Activated T-cell treated with anti-CD3 and anti-CD28 coated beads, Interleukin-2, amount 50 U/mL, for 24 hours (primary cell): Measurements from ENCODE around the gene SLC22A23.
A peak's percentile ranks its signal among the peaks of the same experiment; 100 is the strongest.

Experiments
- DNase-seq: peaks from one replicate; pipeline ENCODE4 v3.0.0-alpha.2; 2020
- H3K27ac Mint-ChIP-seq: 2 replicates; pipeline ENCODE4 v1.8.0; 2020; ENCODE audit warnings: mild to moderate bottlenecking, mixed read lengths
- H3K27me3 Mint-ChIP-seq: 2 replicates; pipeline ENCODE4 v1.8.0; 2020; ENCODE audit warnings: mixed read lengths
- H3K36me3 Mint-ChIP-seq: 2 replicates; pipeline ENCODE4 v1.8.0; 2020; ENCODE audit warnings: low read depth, mixed read lengths
- H3K4me1 Mint-ChIP-seq: 2 replicates; pipeline ENCODE4 v1.8.0; 2020; ENCODE audit warnings: low read depth, mixed read lengths
- H3K4me3 Mint-ChIP-seq: 2 replicates; pipeline ENCODE4 v1.8.0; 2020; ENCODE audit warnings: mild to moderate bottlenecking, moderate library complexity, mixed read lengths
- H3K9me3 Mint-ChIP-seq: 2 replicates; pipeline ENCODE4 v1.8.0; 2020; ENCODE audit warnings: mixed read lengths

The SLC22A23 gene

GRCh38 chr6:3456395-3456897, 404 bp downstream of the SLC22A23 start:
- Mint-ChIP-seq H3K4me3 (no peak overlapping the region), H3K9me3 (no peaks in the 10 kb centered on the region), H3K36me3 (no peaks in the 10 kb centered on the region), H3K4me1 (peaks cover 5% of the 10 kb centered on the region), H3K27me3 (peaks cover 33% of the 10 kb centered on the region), H3K27ac (no peak overlapping the region)
- no peak for DNase-seq

- H3K27ac Mint-ChIP-seq: no peak overlapping the region
- H3K4me3 Mint-ChIP-seq: no peak overlapping the region
- peaks cover 6% of the 10 kb centered on the region for H3K4me1 Mint-ChIP-seq
- H3K9me3 Mint-ChIP-seq: no peaks in the 10 kb centered on the region
- H3K27me3 Mint-ChIP-seq: peaks cover 35% of the 10 kb centered on the region
- no peaks in the 10 kb centered on the region for H3K36me3 Mint-ChIP-seq
- DNase-seq: peak; percentile 45
Measured at GRCh38 chr6:3455569-3456394, 1.1 kb downstream of the SLC22A23 start.

- H3K27ac Mint-ChIP-seq: no peak overlapping the region
- H3K36me3 Mint-ChIP-seq: no peaks in the 10 kb centered on the region
- H3K27me3 Mint-ChIP-seq: peaks cover 35% of the 10 kb centered on the region
- H3K9me3 Mint-ChIP-seq: no peaks in the 10 kb centered on the region
- no peak overlapping the region for H3K4me3 Mint-ChIP-seq
- peaks cover 6% of the 10 kb centered on the region for H3K4me1 Mint-ChIP-seq
- peak; percentile 50 for DNase-seq
Measured at GRCh38 chr6:3455147-3455568, 1.7 kb downstream of the SLC22A23 start.

GRCh38 chr6:3454273-3455010, 2.4 kb downstream of the SLC22A23 start:
- Mint-ChIP-seq H3K36me3 (no peaks in the 10 kb centered on the region), H3K27ac (no peak overlapping the region), H3K4me1 (peaks cover 11% of the 10 kb centered on the region), H3K9me3 (no peaks in the 10 kb centered on the region), H3K27me3 (peaks cover 31% of the 10 kb centered on the region), H3K4me3 (no peak overlapping the region)
- no peak for DNase-seq

- DNase-seq: no peak
- Mint-ChIP-seq H3K4me1 (peaks cover 19% of the 10 kb centered on the region), H3K27ac (no peak overlapping the region)
Measured at GRCh38 chr6:3453413-3454272, 3.2 kb downstream of the SLC22A23 start.

GRCh38 chr6:3451498-3451897, 5.4 kb downstream of the SLC22A23 start:
- H3K4me1 Mint-ChIP-seq: peaks cover 18% of the 10 kb centered on the region
- H3K36me3 Mint-ChIP-seq: no peaks in the 10 kb centered on the region
- peaks cover 10% of the 10 kb centered on the region for H3K27me3 Mint-ChIP-seq
- H3K9me3 Mint-ChIP-seq: no peaks in the 10 kb centered on the region
- H3K4me3 Mint-ChIP-seq: no peak overlapping the region
- H3K27ac Mint-ChIP-seq: no peak overlapping the region
- no peak for DNase-seq

More at GRCh38 chr6:3453413-3454272, 3.2 kb downstream of the SLC22A23 start:
- Mint-ChIP-seq H3K27me3 (peaks cover 23% of the 10 kb centered on the region), H3K4me3 (no peak overlapping the region), H3K36me3 (no peaks in the 10 kb centered on the region), H3K9me3 (no peaks in the 10 kb centered on the region)

- Mint-ChIP-seq H3K9me3 (no peaks in the 10 kb centered on the region), H3K4me1 (peaks cover 18% of the 10 kb centered on the region), H3K27ac (no peak overlapping the region), H3K36me3 (no peaks in the 10 kb centered on the region), H3K27me3 (peaks cover 10% of the 10 kb centered on the region), H3K4me3 (no peak overlapping the region)
- DNase-seq: no peak
Measured at GRCh38 chr6:3450888-3451287, 6.0 kb downstream of the SLC22A23 start.

- H3K27ac Mint-ChIP-seq: no peak overlapping the region
- peaks cover 18% of the 10 kb centered on the region for H3K4me1 Mint-ChIP-seq
- no peaks in the 10 kb centered on the region for H3K9me3 Mint-ChIP-seq
- no peak overlapping the region for H3K4me3 Mint-ChIP-seq
- DNase-seq: no peak
- H3K36me3 Mint-ChIP-seq: no peaks in the 10 kb centered on the region
- H3K27me3 Mint-ChIP-seq: peaks cover 10% of the 10 kb centered on the region
Measured at GRCh38 chr6:3449750-3450305, 7.0 kb downstream of the SLC22A23 start.

GRCh38 chr6:3449321-3449720, 7.5 kb downstream of the SLC22A23 start:
- no peak overlapping the region for H3K27ac Mint-ChIP-seq
- no peaks in the 10 kb centered on the region for H3K9me3 Mint-ChIP-seq
- peaks cover 10% of the 10 kb centered on the region for H3K27me3 Mint-ChIP-seq
- H3K4me1 Mint-ChIP-seq: peaks cover 18% of the 10 kb centered on the region
- no peaks in the 10 kb centered on the region for H3K36me3 Mint-ChIP-seq
- no peak for DNase-seq
- no peak overlapping the region for H3K4me3 Mint-ChIP-seq

- no peak for DNase-seq
- peaks cover 18% of the 10 kb centered on the region for H3K4me1 Mint-ChIP-seq
- H3K36me3 Mint-ChIP-seq: no peaks in the 10 kb centered on the region
- no peak overlapping the region for H3K27ac Mint-ChIP-seq
- no peaks in the 10 kb centered on the region for H3K9me3 Mint-ChIP-seq
- peaks cover 6% of the 10 kb centered on the region for H3K27me3 Mint-ChIP-seq
- no peak overlapping the region for H3K4me3 Mint-ChIP-seq
Measured at GRCh38 chr6:3447005-3447404, 9.8 kb downstream of the SLC22A23 start.

GRCh38 chr6:3446184-3446583, 10.7 kb downstream of the SLC22A23 start:
- DNase-seq: no peak
- H3K4me3 Mint-ChIP-seq: no peak overlapping the region
- no peak overlapping the region for H3K27ac Mint-ChIP-seq
- peaks cover 2% of the 10 kb centered on the region for H3K27me3 Mint-ChIP-seq
- H3K36me3 Mint-ChIP-seq: no peaks in the 10 kb centered on the region
- no peaks in the 10 kb centered on the region for H3K9me3 Mint-ChIP-seq
- H3K4me1 Mint-ChIP-seq: peaks cover 18% of the 10 kb centered on the region

- DNase-seq: no peak
- Mint-ChIP-seq H3K27me3 (no peaks in the 10 kb centered on the region), H3K9me3 (no peaks in the 10 kb centered on the region), H3K36me3 (no peaks in the 10 kb centered on the region), H3K27ac (no peak overlapping the region), H3K4me1 (peaks cover 12% of the 10 kb centered on the region), H3K4me3 (no peak overlapping the region)
Measured at GRCh38 chr6:3444276-3445088, 12.4 kb downstream of the SLC22A23 start.

- Mint-ChIP-seq H3K4me3 (no peak overlapping the region), H3K27me3 (no peaks in the 10 kb centered on the region), H3K9me3 (no peaks in the 10 kb centered on the region), H3K4me1 (peaks cover 3% of the 10 kb centered on the region), H3K27ac (no peak overlapping the region), H3K36me3 (no peaks in the 10 kb centered on the region)
- DNase-seq: no peak
Measured at GRCh38 chr6:3443221-3443515, 13.7 kb downstream of the SLC22A23 start.
